ENCODE data around the gene LGR4.

Gene LGR4

GRCh38 chr11:27375370-27375769 is 97.2 kb downstream of the LGR4 start:
- H3K4me1 ChIP-seq (ENCODE audit: control insufficient read depth, insufficient read depth, low read length), result peaks cover 7% of the 10 kb centered on the region; the same call in 1 of the 2 replicates
- no peaks in the 10 kb centered on the region for H3K9me3 ChIP-seq (ENCODE audit: control insufficient read depth, insufficient read depth, low read length)
- H3K4me3 ChIP-seq (ENCODE audit: low read depth, low read length), result no peak overlapping the region
- H3K27ac ChIP-seq (ENCODE audit: low read depth, low read length), result no peak overlapping the region
- H3K36me3 ChIP-seq (ENCODE audit: control insufficient read depth, insufficient read depth, low read length), result peaks cover 97% of the 10 kb centered on the region
- no peaks in the 10 kb centered on the region for H3K27me3 ChIP-seq (ENCODE audit: control insufficient read depth, insufficient read depth, low read length)
- H3K9ac ChIP-seq (ENCODE audit: low read depth, low read length), result no peak overlapping the region

- peaks cover 96% of the 10 kb centered on the region for H3K36me3 ChIP-seq (ENCODE audit: control insufficient read depth, insufficient read depth, low read length)
- no peaks in the 10 kb centered on the region for H3K9me3 ChIP-seq (ENCODE audit: control insufficient read depth, insufficient read depth, low read length)
- H3K27ac ChIP-seq (ENCODE audit: low read depth, low read length), result peak overlapping the region; percentile 11
- peaks cover 7% of the 10 kb centered on the region; the same call in 1 of the 2 replicates for H3K4me1 ChIP-seq (ENCODE audit: control insufficient read depth, insufficient read depth, low read length)
- H3K4me3 ChIP-seq (ENCODE audit: low read depth, low read length), result no peak overlapping the region
- H3K27me3 ChIP-seq (ENCODE audit: control insufficient read depth, insufficient read depth, low read length), result no peaks in the 10 kb centered on the region
- no peak overlapping the region for H3K9ac ChIP-seq (ENCODE audit: low read depth, low read length)
These were observed 98.6 kb downstream of the LGR4 start for GRCh38 chr11:27373856-27374602.

- Histone ChIP-seq H3K36me3 (ENCODE audit: control insufficient read depth, insufficient read depth, low read length) (peaks cover 96% of the 10 kb centered on the region), H3K9ac (ENCODE audit: low read depth, low read length) (no peak overlapping the region)
These were observed 99.2 kb downstream of the LGR4 start for GRCh38 chr11:27373392-27373791.

GRCh38 chr11:27372164-27372563 is 100.4 kb downstream of the LGR4 start:
- H3K9me3 ChIP-seq (ENCODE audit: control insufficient read depth, insufficient read depth, low read length), result no peaks in the 10 kb centered on the region
- no peak overlapping the region for H3K27ac ChIP-seq (ENCODE audit: low read depth, low read length)
- H3K36me3 ChIP-seq (ENCODE audit: control insufficient read depth, insufficient read depth, low read length), result peaks cover 98% of the 10 kb centered on the region
- no peak overlapping the region for H3K9ac ChIP-seq (ENCODE audit: low read depth, low read length)
- H3K27me3 ChIP-seq (ENCODE audit: control insufficient read depth, insufficient read depth, low read length), result no peaks in the 10 kb centered on the region
- H3K4me3 ChIP-seq (ENCODE audit: low read depth, low read length), result no peak overlapping the region
- H3K4me1 ChIP-seq (ENCODE audit: control insufficient read depth, insufficient read depth, low read length), result peaks cover 7% of the 10 kb centered on the region; the same call in 1 of the 2 replicates

More at GRCh38 chr11:27373392-27373791, 99.2 kb downstream of the LGR4 start:
- H3K27ac ChIP-seq (ENCODE audit: low read depth, low read length), result peak overlapping the region; percentile 11
- H3K4me3 ChIP-seq (ENCODE audit: low read depth, low read length), result no peak overlapping the region
- H3K9me3 ChIP-seq (ENCODE audit: control insufficient read depth, insufficient read depth, low read length), result no peaks in the 10 kb centered on the region
- no peaks in the 10 kb centered on the region for H3K27me3 ChIP-seq (ENCODE audit: control insufficient read depth, insufficient read depth, low read length)
- H3K4me1 ChIP-seq (ENCODE audit: control insufficient read depth, insufficient read depth, low read length), result peaks cover 7% of the 10 kb centered on the region; the same call in 1 of the 2 replicates

- H3K4me1 ChIP-seq (ENCODE audit: control insufficient read depth, insufficient read depth, low read length), result peaks cover 7% of the 10 kb centered on the region; the same call in 1 of the 2 replicates
- no peaks in the 10 kb centered on the region for H3K9me3 ChIP-seq (ENCODE audit: control insufficient read depth, insufficient read depth, low read length)
- H3K9ac ChIP-seq (ENCODE audit: low read depth, low read length), result no peak overlapping the region
- no peak overlapping the region for H3K4me3 ChIP-seq (ENCODE audit: low read depth, low read length)
- H3K36me3 ChIP-seq (ENCODE audit: control insufficient read depth, insufficient read depth, low read length), result peaks cover 97% of the 10 kb centered on the region
- no peak overlapping the region for H3K27ac ChIP-seq (ENCODE audit: low read depth, low read length)
- no peaks in the 10 kb centered on the region for H3K27me3 ChIP-seq (ENCODE audit: control insufficient read depth, insufficient read depth, low read length)
These were observed 101.1 kb downstream of the LGR4 start for GRCh38 chr11:27371489-27371888.

- peaks cover 86% of the 10 kb centered on the region for H3K36me3 ChIP-seq (ENCODE audit: control insufficient read depth, insufficient read depth, low read length)
- H3K27ac ChIP-seq (ENCODE audit: low read depth, low read length), result no peak overlapping the region
These were observed 102.2 kb downstream of the LGR4 start for GRCh38 chr11:27370374-27370773.

GRCh38 chr11:27367881-27368280 is 104.7 kb downstream of the LGR4 start:
- Histone ChIP-seq H3K36me3 (ENCODE audit: control insufficient read depth, insufficient read depth, low read length) (peaks cover 62% of the 10 kb centered on the region), H3K4me1 (ENCODE audit: control insufficient read depth, insufficient read depth, low read length) (peaks cover 10% of the 10 kb centered on the region; the same call in 1 of the 2 replicates), H3K9me3 (ENCODE audit: control insufficient read depth, insufficient read depth, low read length) (no peaks in the 10 kb centered on the region), H3K4me3 (ENCODE audit: low read depth, low read length) (no peak overlapping the region), H3K9ac (ENCODE audit: low read depth, low read length) (no peak overlapping the region), H3K27me3 (ENCODE audit: control insufficient read depth, insufficient read depth, low read length) (no peaks in the 10 kb centered on the region), H3K27ac (ENCODE audit: low read depth, low read length) (no peak overlapping the region)

More at GRCh38 chr11:27370374-27370773, 102.2 kb downstream of the LGR4 start:
- Histone ChIP-seq H3K9me3 (ENCODE audit: control insufficient read depth, insufficient read depth, low read length) (no peaks in the 10 kb centered on the region), H3K27me3 (ENCODE audit: control insufficient read depth, insufficient read depth, low read length) (no peaks in the 10 kb centered on the region), H3K4me3 (ENCODE audit: low read depth, low read length) (no peak overlapping the region), H3K9ac (ENCODE audit: low read depth, low read length) (no peak overlapping the region), H3K4me1 (ENCODE audit: control insufficient read depth, insufficient read depth, low read length) (peaks cover 7% of the 10 kb centered on the region; the same call in 1 of the 2 replicates)

- no peaks in the 10 kb centered on the region for H3K9me3 ChIP-seq (ENCODE audit: control insufficient read depth, insufficient read depth, low read length)
- peaks cover 25% of the 10 kb centered on the region for H3K4me1 ChIP-seq (ENCODE audit: control insufficient read depth, insufficient read depth, low read length)
- H3K4me3 ChIP-seq (ENCODE audit: low read depth, low read length), result peak overlapping the region; percentile 96
- peak overlapping the region; percentile 51 for H3K9ac ChIP-seq (ENCODE audit: low read depth, low read length)
- peak overlapping the region; percentile 79 for H3K27ac ChIP-seq (ENCODE audit: low read depth, low read length)
- peaks cover 20% of the 10 kb centered on the region for H3K36me3 ChIP-seq (ENCODE audit: control insufficient read depth, insufficient read depth, low read length)
- H3K27me3 ChIP-seq (ENCODE audit: control insufficient read depth, insufficient read depth, low read length), result no peaks in the 10 kb centered on the region
These were observed 108.9 kb downstream of the LGR4 start for GRCh38 chr11:27363576-27364117.

GRCh38 chr11:27362749-27363575 is 109.6 kb downstream of the LGR4 start, which contains the start of gene CCDC34:
Gene CCDC34, minus strand, starts transcription at chr11:27363215. Its CDS starts 21 bp downstream, at chr11:27363194.
- Histone ChIP-seq H3K36me3 (ENCODE audit: control insufficient read depth, insufficient read depth, low read length) (peaks cover 14% of the 10 kb centered on the region), H3K9ac (ENCODE audit: low read depth, low read length) (peak within 1 kb of the TSS; percentile 92), H3K27me3 (ENCODE audit: control insufficient read depth, insufficient read depth, low read length) (no peaks in the 10 kb centered on the region), H3K9me3 (ENCODE audit: control insufficient read depth, insufficient read depth, low read length) (no peaks in the 10 kb centered on the region), H3K27ac (ENCODE audit: low read depth, low read length) (peak within 1 kb of the TSS; percentile 79), H3K4me1 (ENCODE audit: control insufficient read depth, insufficient read depth, low read length) (peaks cover 25% of the 10 kb centered on the region), H3K4me3 (ENCODE audit: low read depth, low read length) (peak within 1 kb of the TSS; percentile 96)

GRCh38 chr11:27361649-27362431 is 110.8 kb downstream of the LGR4 start:
- Histone ChIP-seq H3K36me3 (ENCODE audit: control insufficient read depth, insufficient read depth, low read length) (0 out of 2 replicates have a peak, but pooled peaks cover 2% of the 10 kb centered on the region), H3K4me3 (ENCODE audit: low read depth, low read length) (peak overlapping the region; percentile 96), H3K4me1 (ENCODE audit: control insufficient read depth, insufficient read depth, low read length) (peaks cover 25% of the 10 kb centered on the region), H3K27ac (ENCODE audit: low read depth, low read length) (no peak overlapping the region), H3K9ac (ENCODE audit: low read depth, low read length) (no peak overlapping the region), H3K9me3 (ENCODE audit: control insufficient read depth, insufficient read depth, low read length) (no peaks in the 10 kb centered on the region), H3K27me3 (ENCODE audit: control insufficient read depth, insufficient read depth, low read length) (no peaks in the 10 kb centered on the region)

Measured in HUES48 (cell line).